Stomach (tissue), 4 donors: ENCODE data around the gene FERMT1.

Experiments used
- POLR2A ChIP-seq, 4 donors: fragments of 450-650 bp; IDR thresholded peaks; one replicate each; pipeline ENCODE4 v1.6.1; 2016; ENCODE audit warnings: antibody characterized with exemption in 4 of 4, control low read depth in 2 of 4, mild to moderate bottlenecking in 1 of 4, moderate library complexity in 1 of 4
- POLR2AphosphoS5 ChIP-seq, 3 donors: sonication (generic); formaldehyde crosslinking; IDR thresholded peaks; one replicate each; pipeline ENCODE4 v1.6.1; 2016; ENCODE audit warnings: antibody characterized with exemption in 3 of 3

- no peak for TF ChIP-seq POLR2A (IDR thresholded peaks at IDR 0.05)
- TF ChIP-seq POLR2AphosphoS5 (IDR thresholded peaks at IDR 0.05): no peak
These were observed 25.2 kb upstream of the FERMT1 start for GRCh38 chr20:6148073-6148472.
